ENCODE measurements around the gene SDHD. TPM values are rescaled to one million over a fixed set of nuclear protein-coding genes. Genes with fewer than 3 reads are reported as not detected.

The SDHD gene
- total and polyA plus RNA-seq, 10 of the 15 experiments (the other 5 are each of a cell fraction or from before 2014, with no cell fraction given): 114 to 775 (median 187) TPM

DNA sequence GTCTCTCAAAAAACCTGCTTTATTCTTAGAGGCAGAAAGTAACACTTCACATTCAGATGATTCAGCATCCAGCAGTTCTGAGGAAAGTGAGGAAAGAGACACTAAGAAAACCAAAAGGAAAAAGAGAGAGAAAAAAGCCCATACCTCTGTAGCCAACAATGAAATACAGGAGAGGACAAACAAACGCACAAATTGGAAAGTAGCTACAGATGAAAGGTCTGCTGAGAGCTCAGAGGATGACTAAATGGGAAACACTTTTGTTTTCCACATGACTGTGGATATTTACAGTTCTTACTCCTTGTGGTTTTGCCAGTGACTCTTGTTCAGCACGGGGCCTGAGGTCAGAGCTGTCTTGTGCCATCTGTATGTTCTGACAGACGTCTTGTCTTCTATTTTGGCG is 3.9 kb upstream of the SDHD start:
- no peak overlapping the region for H3K27ac ChIP-seq (ENCODE audit: control insufficient read depth, insufficient read depth)
- TF ChIP-seq RUNX3 (IDR thresholded peaks at IDR 0.05; ENCODE audit: low read length): peak; percentile 34; the same call in 1 of the 2 replicates
- TF ChIP-seq GABPA (IDR thresholded peaks at IDR 0.05; ENCODE audit: low read depth): no peak
- TF ChIP-seq RB1 (IDR thresholded peaks at IDR 0.05; ENCODE audit: borderline replicate concordance): no peak
- TF ChIP-seq CBX5 (IDR thresholded peaks at IDR 0.05; ENCODE audit: low read depth): no peak
- TF ChIP-seq, protein P1, sequence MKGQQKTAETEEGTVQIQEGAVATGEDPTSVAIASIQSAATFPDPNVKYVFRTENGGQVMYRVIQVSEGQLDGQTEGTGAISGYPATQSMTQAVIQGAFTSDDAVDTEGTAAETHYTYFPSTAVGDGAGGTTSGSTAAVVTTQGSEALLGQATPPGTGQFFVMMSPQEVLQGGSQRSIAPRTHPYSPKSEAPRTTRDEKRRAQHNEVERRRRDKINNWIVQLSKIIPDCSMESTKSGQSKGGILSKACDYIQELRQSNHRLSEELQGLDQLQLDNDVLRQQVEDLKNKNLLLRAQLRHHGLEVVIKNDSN (IDR thresholded peaks at IDR 0.05; ENCODE audit: borderline replicate concordance, extremely low read length, insufficient read depth, low read depth, low read length): no peak
- H4K20me1 ChIP-seq (ENCODE audit: control insufficient read depth, insufficient read depth): no peaks in the 10 kb centered on the region
- no peak overlapping the region for H3K4me2 ChIP-seq (ENCODE audit: control insufficient read depth, insufficient read depth)
- SMC1A ChIA-PET (ENCODE audit: uncharacterized antibody, unreplicated experiment): no interaction called here
- peaks cover 28% of the 10 kb centered on the region for H3K79me2 ChIP-seq (ENCODE audit: control insufficient read depth, insufficient read depth, low read length)
- no peaks in the 10 kb centered on the region; the same call in 1 of the 2 replicates for H3K4me1 ChIP-seq (ENCODE audit: control insufficient read depth, insufficient read depth, low read length)
- no peak for ATAC-seq
- 13% methylated on average over 4 of the region's 4 CpGs for WGBS (ENCODE audit: insufficient coverage, insufficient replicate concordance, low lambda C conversion rate, missing lambda C conversion rate)
- H3K27me3 ChIP-seq (replicated peaks in 1 of 2; ENCODE audit: control insufficient read depth in 2 of 2, insufficient read depth in 2 of 2, low read length in 1 of 2): no peaks in the 10 kb centered on the region
- POLR2A ChIA-PET: interaction anchor here (0.5 kb wide), 1 partner anchor 14 kb away, joined by 6 read pairs; no protein-coding TSS in a partner anchor
- FAIRE-seq: no peak
- CTCF ChIA-PET: interaction anchor here (1.2 kb wide), 1 partner anchor 30 kb away, joined by 3 read pairs; no protein-coding TSS in a partner anchor
- H3K36me3 ChIP-seq (ENCODE audit: control insufficient read depth in 2 of 2, insufficient read depth in 2 of 2, low read length in 1 of 2): peaks cover 3 to 9% of the 10 kb centered on the region in 2 experiments
- no peaks in the 10 kb centered on the region for H3K9me3 ChIP-seq (replicated peaks; ENCODE audit: control insufficient read depth, insufficient read depth, low read length)
- no peak overlapping the region for H3K9ac ChIP-seq (ENCODE audit: control insufficient read depth, insufficient read depth, low read length)
- BruUV-seq (replicated peaks): no TSS peak
- RAD21 ChIA-PET (ENCODE audit: unreplicated experiment): no interaction called here
- in situ Hi-C loops (cut with MboI): no loop called here
- intact Hi-C loops (cut with micrococcal nuclease; ENCODE audit: unreplicated experiment): no loop called here
- no peak overlapping the region for H2AFZ ChIP-seq (ENCODE audit: control insufficient read depth, low read depth, low read length)
- H3K4me3 ChIP-seq: no peak overlapping the region
- DNase-seq (ENCODE audit: low read depth, low spot score): no peak
